SH-SY5Y (cell line): ENCODE data around the gene DELE1.

Experiments used
- GATA2 ChIP-seq: IDR thresholded peaks from 2 replicates; pipeline ENCODE4 v1.6.1; 2011; ENCODE audit warnings: mild to moderate bottlenecking, low read depth, low read length
- GATA3 ChIP-seq: IDR thresholded peaks from 2 replicates; pipeline ENCODE4 v1.6.1; 2011; ENCODE audit warnings: low read depth, mild to moderate bottlenecking, low read length, moderate library complexity

DNA sequence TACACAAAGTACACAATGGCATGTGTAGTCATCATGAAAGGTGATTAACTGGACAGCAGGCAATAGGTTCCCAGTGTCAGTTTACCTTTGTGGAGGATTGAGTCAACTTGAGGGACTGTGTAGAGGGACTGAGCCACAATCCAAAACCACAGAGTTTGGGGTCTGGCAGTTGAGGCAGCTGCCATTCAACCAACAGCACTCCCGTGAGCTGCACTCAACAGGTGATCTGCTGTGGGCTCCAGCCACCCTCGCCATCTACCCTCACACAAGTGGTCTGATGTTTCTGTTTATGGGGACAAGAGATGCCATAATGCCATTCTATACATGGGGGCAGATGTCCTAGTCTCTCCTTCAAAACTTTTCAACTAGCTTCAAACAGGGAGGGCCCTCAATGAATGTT, 2.9 kb upstream of the DELE1 start:
- TF ChIP-seq GATA2 (no peak), GATA3 (no peak)
